ENCODE data around the gene SLC7A7.

- TF ChIP-seq, protein P1, sequence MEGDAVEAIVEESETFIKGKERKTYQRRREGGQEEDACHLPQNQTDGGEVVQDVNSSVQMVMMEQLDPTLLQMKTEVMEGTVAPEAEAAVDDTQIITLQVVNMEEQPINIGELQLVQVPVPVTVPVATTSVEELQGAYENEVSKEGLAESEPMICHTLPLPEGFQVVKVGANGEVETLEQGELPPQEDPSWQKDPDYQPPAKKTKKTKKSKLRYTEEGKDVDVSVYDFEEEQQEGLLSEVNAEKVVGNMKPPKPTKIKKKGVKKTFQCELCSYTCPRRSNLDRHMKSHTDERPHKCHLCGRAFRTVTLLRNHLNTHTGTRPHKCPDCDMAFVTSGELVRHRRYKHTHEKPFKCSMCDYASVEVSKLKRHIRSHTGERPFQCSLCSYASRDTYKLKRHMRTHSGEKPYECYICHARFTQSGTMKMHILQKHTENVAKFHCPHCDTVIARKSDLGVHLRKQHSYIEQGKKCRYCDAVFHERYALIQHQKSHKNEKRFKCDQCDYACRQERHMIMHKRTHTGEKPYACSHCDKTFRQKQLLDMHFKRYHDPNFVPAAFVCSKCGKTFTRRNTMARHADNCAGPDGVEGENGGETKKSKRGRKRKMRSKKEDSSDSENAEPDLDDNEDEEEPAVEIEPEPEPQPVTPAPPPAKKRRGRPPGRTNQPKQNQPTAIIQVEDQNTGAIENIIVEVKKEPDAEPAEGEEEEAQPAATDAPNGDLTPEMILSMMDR (IDR thresholded peaks at IDR 0.05 in 4 of 5, conservative IDR thresholded peaks at IDR 0.05 in 1 of 5), result no peak
- no peak for TF ChIP-seq POLR2A (IDR thresholded peaks at IDR 0.05)
These were observed 5.5 kb upstream of the SLC7A7 start for GRCh38 chr14:22820731-22821130.

All from gastrocnemius medialis (tissue), 4 donors.